ENCODE data around the gene SYT7.

Gene SYT7

GRCh38 chr11:61522881-61523280, 58.0 kb downstream of the SYT7 start:
- Histone ChIP-seq H3K9me3 (ENCODE audit: control insufficient read depth, low read length) (no peaks in the 10 kb centered on the region), H3K27ac (ENCODE audit: insufficient read depth, low read length, poor library complexity, severe bottlenecking) (no peak overlapping the region), H3K36me3 (ENCODE audit: control insufficient read depth, insufficient read depth, low read length) (no peaks in the 10 kb centered on the region), H3K4me3 (ENCODE audit: insufficient read depth, low read depth, low read length, poor library complexity, severe bottlenecking) (no peak overlapping the region), H3K27me3 (replicated peaks; ENCODE audit: control insufficient read depth, insufficient read depth, low read length, poor library complexity, severe bottlenecking) (no peaks in the 10 kb centered on the region), H3K4me1 (ENCODE audit: control insufficient read depth, insufficient read depth, low read length, poor library complexity, severe bottlenecking) (no peaks in the 10 kb centered on the region)
- no peak for DNase-seq

GRCh38 chr11:61518032-61518795, 62.7 kb downstream of the SYT7 start:
- Histone ChIP-seq H3K9me3 (ENCODE audit: control insufficient read depth, low read length) (no peaks in the 10 kb centered on the region), H3K27me3 (replicated peaks; ENCODE audit: control insufficient read depth, insufficient read depth, low read length, poor library complexity, severe bottlenecking) (no peaks in the 10 kb centered on the region), H3K36me3 (ENCODE audit: control insufficient read depth, insufficient read depth, low read length) (no peaks in the 10 kb centered on the region)

GRCh38 chr11:61516675-61517572, 64.0 kb downstream of the SYT7 start:
- Histone ChIP-seq H3K9me3 (ENCODE audit: control insufficient read depth, low read length) (no peaks in the 10 kb centered on the region), H3K4me1 (ENCODE audit: control insufficient read depth, insufficient read depth, low read length, poor library complexity, severe bottlenecking) (peaks cover 8% of the 10 kb centered on the region), H3K27ac (ENCODE audit: insufficient read depth, low read length, poor library complexity, severe bottlenecking) (no peak overlapping the region), H3K27me3 (replicated peaks; ENCODE audit: control insufficient read depth, insufficient read depth, low read length, poor library complexity, severe bottlenecking) (no peaks in the 10 kb centered on the region), H3K4me3 (ENCODE audit: insufficient read depth, low read depth, low read length, poor library complexity, severe bottlenecking) (peak overlapping the region; percentile 3), H3K36me3 (ENCODE audit: control insufficient read depth, insufficient read depth, low read length) (no peaks in the 10 kb centered on the region)
- DNase-seq = peak; percentile 11 to 29 (median 14)

More at GRCh38 chr11:61518032-61518795, 62.7 kb downstream of the SYT7 start:
- DNase-seq = no peak
- H3K27ac ChIP-seq (ENCODE audit: insufficient read depth, low read length, poor library complexity, severe bottlenecking) = no peak overlapping the region
- H3K4me1 ChIP-seq (ENCODE audit: control insufficient read depth, insufficient read depth, low read length, poor library complexity, severe bottlenecking) = peaks cover 8% of the 10 kb centered on the region
- H3K4me3 ChIP-seq (ENCODE audit: insufficient read depth, low read depth, low read length, poor library complexity, severe bottlenecking) = no peak overlapping the region

- Histone ChIP-seq H3K4me1 (ENCODE audit: control insufficient read depth, insufficient read depth, low read length, poor library complexity, severe bottlenecking) (peaks cover 8% of the 10 kb centered on the region), H3K36me3 (ENCODE audit: control insufficient read depth, insufficient read depth, low read length) (no peaks in the 10 kb centered on the region), H3K9me3 (ENCODE audit: control insufficient read depth, low read length) (no peaks in the 10 kb centered on the region), H3K4me3 (ENCODE audit: insufficient read depth, low read depth, low read length, poor library complexity, severe bottlenecking) (peak overlapping the region; percentile 3), H3K27me3 (replicated peaks; ENCODE audit: control insufficient read depth, insufficient read depth, low read length, poor library complexity, severe bottlenecking) (no peaks in the 10 kb centered on the region), H3K27ac (ENCODE audit: insufficient read depth, low read length, poor library complexity, severe bottlenecking) (no peak overlapping the region)
- DNase-seq = no peak
Observed at GRCh38 chr11:61516191-61516590, 64.7 kb downstream of the SYT7 start.

- Histone ChIP-seq H3K4me1 (ENCODE audit: control insufficient read depth, insufficient read depth, low read length, poor library complexity, severe bottlenecking) (peaks cover 8% of the 10 kb centered on the region), H3K36me3 (ENCODE audit: control insufficient read depth, insufficient read depth, low read length) (no peaks in the 10 kb centered on the region), H3K9me3 (ENCODE audit: control insufficient read depth, low read length) (no peaks in the 10 kb centered on the region), H3K4me3 (ENCODE audit: insufficient read depth, low read depth, low read length, poor library complexity, severe bottlenecking) (no peak overlapping the region), H3K27ac (ENCODE audit: insufficient read depth, low read length, poor library complexity, severe bottlenecking) (no peak overlapping the region), H3K27me3 (replicated peaks; ENCODE audit: control insufficient read depth, insufficient read depth, low read length, poor library complexity, severe bottlenecking) (peaks cover 4% of the 10 kb centered on the region)
- no peak for DNase-seq
Observed at GRCh38 chr11:61515686-61516085, 65.2 kb downstream of the SYT7 start.

- no peak for DNase-seq
- Histone ChIP-seq H3K9me3 (ENCODE audit: control insufficient read depth, low read length) (no peaks in the 10 kb centered on the region), H3K27me3 (replicated peaks; ENCODE audit: control insufficient read depth, insufficient read depth, low read length, poor library complexity, severe bottlenecking) (peaks cover 16% of the 10 kb centered on the region), H3K4me3 (ENCODE audit: insufficient read depth, low read depth, low read length, poor library complexity, severe bottlenecking) (no peak overlapping the region), H3K27ac (ENCODE audit: insufficient read depth, low read length, poor library complexity, severe bottlenecking) (no peak overlapping the region), H3K4me1 (ENCODE audit: control insufficient read depth, insufficient read depth, low read length, poor library complexity, severe bottlenecking) (peaks cover 14% of the 10 kb centered on the region), H3K36me3 (ENCODE audit: control insufficient read depth, insufficient read depth, low read length) (no peaks in the 10 kb centered on the region)
Observed at GRCh38 chr11:61514050-61514917, 66.6 kb downstream of the SYT7 start.

GRCh38 chr11:61513143-61513765, 67.6 kb downstream of the SYT7 start:
- Histone ChIP-seq H3K27me3 (replicated peaks; ENCODE audit: control insufficient read depth, insufficient read depth, low read length, poor library complexity, severe bottlenecking) (peaks cover 16% of the 10 kb centered on the region), H3K4me3 (ENCODE audit: insufficient read depth, low read depth, low read length, poor library complexity, severe bottlenecking) (no peak overlapping the region), H3K4me1 (ENCODE audit: control insufficient read depth, insufficient read depth, low read length, poor library complexity, severe bottlenecking) (peaks cover 21% of the 10 kb centered on the region), H3K9me3 (ENCODE audit: control insufficient read depth, low read length) (no peaks in the 10 kb centered on the region), H3K27ac (ENCODE audit: insufficient read depth, low read length, poor library complexity, severe bottlenecking) (no peak overlapping the region), H3K36me3 (ENCODE audit: control insufficient read depth, insufficient read depth, low read length) (no peaks in the 10 kb centered on the region)
- DNase-seq = no peak

GRCh38 chr11:61512435-61512834, 68.4 kb downstream of the SYT7 start:
- Histone ChIP-seq H3K27me3 (replicated peaks; ENCODE audit: control insufficient read depth, insufficient read depth, low read length, poor library complexity, severe bottlenecking) (peaks cover 23% of the 10 kb centered on the region), H3K36me3 (ENCODE audit: control insufficient read depth, insufficient read depth, low read length) (no peaks in the 10 kb centered on the region), H3K27ac (ENCODE audit: insufficient read depth, low read length, poor library complexity, severe bottlenecking) (no peak overlapping the region), H3K4me1 (ENCODE audit: control insufficient read depth, insufficient read depth, low read length, poor library complexity, severe bottlenecking) (peaks cover 22% of the 10 kb centered on the region), H3K9me3 (ENCODE audit: control insufficient read depth, low read length) (no peaks in the 10 kb centered on the region), H3K4me3 (ENCODE audit: insufficient read depth, low read depth, low read length, poor library complexity, severe bottlenecking) (no peak overlapping the region)
- no peak for DNase-seq

GRCh38 chr11:61511383-61511782, 69.5 kb downstream of the SYT7 start:
- Histone ChIP-seq H3K9me3 (ENCODE audit: control insufficient read depth, low read length) (no peaks in the 10 kb centered on the region), H3K27ac (ENCODE audit: insufficient read depth, low read length, poor library complexity, severe bottlenecking) (no peak overlapping the region), H3K36me3 (ENCODE audit: control insufficient read depth, insufficient read depth, low read length) (no peaks in the 10 kb centered on the region), H3K4me3 (ENCODE audit: insufficient read depth, low read depth, low read length, poor library complexity, severe bottlenecking) (no peak overlapping the region), H3K4me1 (ENCODE audit: control insufficient read depth, insufficient read depth, low read length, poor library complexity, severe bottlenecking) (peaks cover 17% of the 10 kb centered on the region), H3K27me3 (replicated peaks; ENCODE audit: control insufficient read depth, insufficient read depth, low read length, poor library complexity, severe bottlenecking) (peaks cover 24% of the 10 kb centered on the region)
- DNase-seq = no peak
